PC-3 (cell line): Measurements from ENCODE around the gene TLE3. TPM values are rescaled to one million over a fixed set of nuclear protein-coding genes. Genes with fewer than 3 reads are reported as not detected.
A peak's percentile ranks its signal among the peaks of the same experiment; 100 is the strongest.

Experiments
- ATAC-seq: fragments of 200-7000 bp; cut with Tn5 transposase; 2 replicates; pipeline ENCODE4 v1.9.1; 2020; ENCODE audit warnings: mild to moderate bottlenecking, moderate library complexity
- BruUV-seq: library from RNA; stranded (reverse); fragments of 400-500 nt; replicated peaks from 2 replicates; lab custom pipeline; 2021; lab: Mats Ljungman, UMichigan
- CTCF ChIA-PET: fragments of 300-600 bp; sonication (Branson Sonifier 250); formaldehyde crosslinking; loops from one replicate; lab custom pipeline; 2022; ENCODE audit warnings: antibody characterized with exemption; lab: Charles Lee
- POLR2A ChIA-PET: fragments of 300-600 bp; sonication (Branson Sonifier 250); formaldehyde crosslinking; loops from one replicate; lab custom pipeline; 2022; ENCODE audit warnings: antibody characterized with exemption; ENCODE audit not compliant: unreplicated experiment; lab: Charles Lee
- DNase-seq: peaks from one replicate; pipeline ENCODE4 v3.0.0-alpha.2; 2015
- H2AFZ ChIP-seq: fragments of 300-600 bp; sonication (generic); 2 replicates; pipeline ENCODE4 v1.6.0; 2016; ENCODE audit warnings: antibody characterized with exemption, low read length
- H3F3A ChIP-seq: fragments of 300-600 bp; sonication (generic); one replicate; pipeline ENCODE4 v1.6.0; 2017; ENCODE audit warnings: antibody characterized with exemption, low read length, control low read depth, mild to moderate bottlenecking; ENCODE audit not compliant: unreplicated experiment
- H3K27ac ChIP-seq: fragments of 300-600 bp; sonication (generic); 2 replicates; pipeline ENCODE4 v1.5.1; 2016; ENCODE audit warnings: mild to moderate bottlenecking, low read length
- H3K27me3 ChIP-seq: fragments of 300-600 bp; sonication (generic); 2 replicates; pipeline ENCODE4 v1.6.1; 2016; ENCODE audit warnings: low read length, mixed read lengths
- H3K36me3 ChIP-seq: fragments of 300-600 bp; sonication (generic); 2 replicates; pipeline ENCODE4 v1.6.1; 2016; ENCODE audit warnings: low read depth, mixed run types, low read length, mixed read lengths
- H3K4me1 ChIP-seq: fragments of 300-600 bp; sonication (generic); 2 replicates; pipeline ENCODE4 v1.5.1; 2016; ENCODE audit warnings: low read length; ENCODE audit not compliant: insufficient read depth
- H3K4me2 ChIP-seq: fragments of 300-600 bp; sonication (generic); 2 replicates; pipeline ENCODE4 v1.6.0; 2016; ENCODE audit warnings: low read length
- H3K4me3 ChIP-seq: fragments of 300-600 bp; sonication (generic); 2 replicates; pipeline ENCODE4 v1.5.1; 2016; ENCODE audit warnings: mild to moderate bottlenecking, low read length, mixed read lengths
- H3K79me2 ChIP-seq: fragments of 300-600 bp; sonication (generic); 2 replicates; pipeline ENCODE4 v1.6.1; 2017; ENCODE audit warnings: low read length, mixed read lengths
- H3K9ac ChIP-seq: fragments of 300-600 bp; sonication (generic); 2 replicates; pipeline ENCODE4 v1.6.0; 2016; ENCODE audit warnings: mild to moderate bottlenecking, low read length
- H3K9me2 ChIP-seq: fragments of 300-600 bp; sonication (generic); replicated peaks from 2 replicates; pipeline ENCODE4 v1.6.1; 2016; ENCODE audit warnings: mixed run types, low read length, mixed read lengths
- H3K9me3 ChIP-seq: fragments of 300-600 bp; sonication (generic); 2 replicates; pipeline ENCODE4 v1.6.1; 2016; ENCODE audit warnings: low read length, mixed read lengths
- H4K20me1 ChIP-seq: fragments of 300-600 bp; sonication (generic); 2 replicates; pipeline ENCODE4 v1.6.1; 2016; ENCODE audit warnings: low read length, mixed read lengths
- EZH2 ChIP-seq: fragments of 300-600 bp; sonication (generic); IDR thresholded peaks from one replicate; pipeline ENCODE4 v1.6.1; 2017; ENCODE audit warnings: antibody characterized with exemption, mild to moderate bottlenecking, low read length; ENCODE audit not compliant: unreplicated experiment
- EZH2phosphoT487 ChIP-seq: fragments of 300-600 bp; sonication (generic); IDR thresholded peaks from 2 replicates; pipeline ENCODE4 v1.6.1; 2018; ENCODE audit warnings: mild to moderate bottlenecking, antibody characterized with exemption, low read length, borderline replicate concordance
- intact Hi-C: fragments of 100-400 bp; cut with micrococcal nuclease; formaldehyde crosslinking; loops from 2 replicates; pipeline ENCODE4 v1.9.0; 2023
- total RNA-seq: library from RNA; depleted of rRNA; stranded (reverse); fragments of >200 nt; gene quantifications from 2 replicates; pipeline ENCODE4 v1.2.3, GENCODE V29; 2014
- TF ChIP-seq, protein P1 (sequence below): fragments of 300-600 bp; sonication (generic); conservative IDR thresholded peaks from 2 replicates; pipeline ENCODE4 v1.5.1; 2017; ENCODE audit warnings: antibody characterized with exemption, low read depth, mild to moderate bottlenecking, low read length

TLE3 gene
- total RNA-seq, 1 experiment from 2014 or later, result 72.5 TPM

DNA sequence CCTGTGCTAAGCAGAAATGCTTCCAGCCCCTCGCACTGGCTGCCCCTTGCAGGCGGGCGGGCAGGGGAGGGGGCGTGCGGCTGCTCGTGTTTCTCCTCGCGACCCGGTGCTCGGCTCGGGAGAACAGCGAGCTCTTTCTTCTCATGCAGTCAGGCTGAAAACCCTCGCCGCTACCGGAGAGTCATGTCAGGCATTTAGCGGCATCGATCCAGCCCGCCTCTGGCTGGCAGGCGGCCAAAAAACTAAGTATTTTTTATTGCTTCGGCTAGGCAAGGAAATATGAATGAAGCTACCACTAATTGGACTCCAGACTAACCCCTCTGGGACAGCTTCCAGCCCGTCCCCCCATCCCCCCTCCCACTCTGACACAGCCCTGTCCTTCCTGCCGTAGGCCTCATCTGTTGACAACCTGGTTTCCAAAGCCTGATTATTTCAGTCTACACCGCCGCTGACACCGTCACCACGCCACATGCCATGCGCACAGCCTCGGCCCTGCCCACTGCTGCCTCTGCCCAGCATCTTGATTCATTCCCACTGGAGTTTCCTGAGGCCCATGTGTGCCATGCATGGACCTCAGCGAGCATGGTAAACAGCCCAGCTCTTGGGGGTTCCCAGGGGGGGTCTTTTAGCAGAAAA lies 35.3 kb downstream of the TLE3 start:
- TF ChIP-seq, protein P1, sequence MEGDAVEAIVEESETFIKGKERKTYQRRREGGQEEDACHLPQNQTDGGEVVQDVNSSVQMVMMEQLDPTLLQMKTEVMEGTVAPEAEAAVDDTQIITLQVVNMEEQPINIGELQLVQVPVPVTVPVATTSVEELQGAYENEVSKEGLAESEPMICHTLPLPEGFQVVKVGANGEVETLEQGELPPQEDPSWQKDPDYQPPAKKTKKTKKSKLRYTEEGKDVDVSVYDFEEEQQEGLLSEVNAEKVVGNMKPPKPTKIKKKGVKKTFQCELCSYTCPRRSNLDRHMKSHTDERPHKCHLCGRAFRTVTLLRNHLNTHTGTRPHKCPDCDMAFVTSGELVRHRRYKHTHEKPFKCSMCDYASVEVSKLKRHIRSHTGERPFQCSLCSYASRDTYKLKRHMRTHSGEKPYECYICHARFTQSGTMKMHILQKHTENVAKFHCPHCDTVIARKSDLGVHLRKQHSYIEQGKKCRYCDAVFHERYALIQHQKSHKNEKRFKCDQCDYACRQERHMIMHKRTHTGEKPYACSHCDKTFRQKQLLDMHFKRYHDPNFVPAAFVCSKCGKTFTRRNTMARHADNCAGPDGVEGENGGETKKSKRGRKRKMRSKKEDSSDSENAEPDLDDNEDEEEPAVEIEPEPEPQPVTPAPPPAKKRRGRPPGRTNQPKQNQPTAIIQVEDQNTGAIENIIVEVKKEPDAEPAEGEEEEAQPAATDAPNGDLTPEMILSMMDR, result no peak
- no peak for TF ChIP-seq EZH2phosphoT487
- TF ChIP-seq EZH2, result no peak
- peaks cover 5% of the 10 kb centered on the region for H4K20me1 ChIP-seq
- no peak overlapping the region for H3K27ac ChIP-seq
- H3F3A ChIP-seq, result no peaks in the 10 kb centered on the region
- no peak overlapping the region for H2AFZ ChIP-seq
- no peak overlapping the region for H3K4me2 ChIP-seq
- H3K4me3 ChIP-seq, result no peak overlapping the region
- no peaks in the 10 kb centered on the region for H3K4me1 ChIP-seq
- DNase-seq (peak; percentile 32), ATAC-seq (peak; percentile 37; the same call in 1 of the 2 replicates)
- H3K9me3 ChIP-seq, result no peaks in the 10 kb centered on the region
- no TSS peak for BruUV-seq
- intact Hi-C loops, result no loop called here
- H3K79me2 ChIP-seq, result no peaks in the 10 kb centered on the region
- H3K9ac ChIP-seq, result no peak overlapping the region
- POLR2A ChIA-PET, result no interaction called here
- no peaks in the 10 kb centered on the region for H3K9me2 ChIP-seq
- H3K27me3 ChIP-seq, result no peaks in the 10 kb centered on the region
- CTCF ChIA-PET, result no interaction called here
- peaks cover 41% of the 10 kb centered on the region for H3K36me3 ChIP-seq

DNA sequence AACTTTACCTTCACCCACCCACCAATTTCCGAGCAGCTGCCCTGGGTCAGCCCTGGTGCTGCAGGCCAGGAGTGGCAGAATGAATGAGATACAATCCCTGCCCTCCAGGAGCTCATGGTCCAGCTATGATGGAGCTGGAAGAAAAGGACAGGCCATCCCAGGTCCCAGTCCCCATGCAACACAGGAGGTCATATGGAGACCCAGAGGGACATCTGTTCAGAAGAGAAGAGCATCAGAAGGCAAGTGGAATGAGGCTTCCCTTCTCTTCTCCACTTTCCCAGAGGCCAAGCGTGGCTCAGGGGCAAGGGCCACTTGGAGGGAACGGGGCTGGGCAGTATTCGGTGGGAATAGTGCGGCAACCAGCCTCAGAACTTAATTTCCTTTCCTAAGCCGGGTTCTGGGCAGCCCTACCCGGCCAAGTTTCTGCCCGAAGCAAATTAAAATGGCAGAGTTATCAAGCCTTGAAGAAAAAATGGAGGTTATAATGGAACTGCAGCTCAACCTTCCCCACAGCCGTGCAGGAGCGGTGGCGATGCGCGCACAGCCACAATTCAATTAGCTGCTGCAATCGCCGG lies 35.9 kb downstream of the TLE3 start:
- H3K36me3 ChIP-seq, result peaks cover 43% of the 10 kb centered on the region
- no peaks in the 10 kb centered on the region for H3K79me2 ChIP-seq
- ChIA-PET POLR2A (no interaction called here), CTCF (no interaction called here)
- no peaks in the 10 kb centered on the region for H3F3A ChIP-seq
- no peak for TF ChIP-seq EZH2phosphoT487
- no peak for TF ChIP-seq EZH2
- TF ChIP-seq, protein P1, result no peak
- no peaks in the 10 kb centered on the region for H4K20me1 ChIP-seq
- no TSS peak for BruUV-seq
- H3K27me3 ChIP-seq, result no peaks in the 10 kb centered on the region
- H3K9ac ChIP-seq, result no peak overlapping the region
- no peak overlapping the region for H2AFZ ChIP-seq
- ATAC-seq, result no peak
- intact Hi-C loops, result no loop called here
- no peaks in the 10 kb centered on the region for H3K9me3 ChIP-seq
- H3K9me2 ChIP-seq, result no peaks in the 10 kb centered on the region
- no peak overlapping the region for H3K4me2 ChIP-seq
- no peak for DNase-seq
- H3K4me3 ChIP-seq, result no peak overlapping the region
- no peak overlapping the region for H3K27ac ChIP-seq
- H3K4me1 ChIP-seq, result no peaks in the 10 kb centered on the region

DNA sequence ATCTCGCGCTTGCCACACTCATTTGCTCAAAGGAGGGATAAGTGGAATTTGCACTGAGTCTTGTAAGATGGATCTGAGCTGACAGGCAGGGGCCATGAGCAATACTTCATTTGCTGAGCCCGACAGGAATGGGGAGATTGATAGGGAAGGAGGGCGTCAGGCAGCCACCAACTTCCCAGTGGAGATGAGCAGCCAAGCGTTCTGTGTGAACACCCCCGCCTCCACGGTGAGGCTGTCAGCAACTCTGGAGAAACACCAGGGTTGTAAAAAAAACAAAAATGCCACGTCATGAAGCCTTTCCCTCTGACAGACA lies 36.8 kb downstream of the TLE3 start:
- H3K36me3 ChIP-seq, result peaks cover 39% of the 10 kb centered on the region
- H3K27ac ChIP-seq, result no peak overlapping the region
- H2AFZ ChIP-seq, result no peak overlapping the region
- H3K4me2 ChIP-seq, result no peak overlapping the region
- POLR2A ChIA-PET, result no interaction called here
- DNase-seq (no peak), ATAC-seq (no peak)
- no peaks in the 10 kb centered on the region for H3K9me2 ChIP-seq
- H3K27me3 ChIP-seq, result no peaks in the 10 kb centered on the region
- no peak overlapping the region for H3K9ac ChIP-seq
- no peaks in the 10 kb centered on the region for H3F3A ChIP-seq
- H3K9me3 ChIP-seq, result no peaks in the 10 kb centered on the region
- H3K4me1 ChIP-seq, result no peaks in the 10 kb centered on the region
- intact Hi-C loops, result no loop called here
- TF ChIP-seq EZH2phosphoT487 (no peak), EZH2 (no peak)
- TF ChIP-seq, protein P1, result no peak
- H3K4me3 ChIP-seq, result no peak overlapping the region
- no TSS peak for BruUV-seq
- H3K79me2 ChIP-seq, result no peaks in the 10 kb centered on the region
- H4K20me1 ChIP-seq, result no peaks in the 10 kb centered on the region
- CTCF ChIA-PET, result no interaction called here
